Measurements from ENCODE around the gene FSTL3.

GRCh38 chr19:663682-664117 lies 12.5 kb upstream of the FSTL3 start:
- TF ChIP-seq EZH2phosphoT487 (IDR thresholded peaks at IDR 0.05) (no peak), CTCF (IDR thresholded peaks at IDR 0.05) (no peak), EZH2 (IDR thresholded peaks at IDR 0.05) (no peak)
